ENCODE measurements around the gene C10orf95. TPM values are rescaled to one million over a fixed set of nuclear protein-coding genes. Genes with fewer than 3 reads are reported as not detected.

The C10orf95 gene
- total and polyA plus RNA-seq, 2 experiments from 2014 or later, result 0.69 to 1.1 TPM

- Histone ChIP-seq H3K27ac (ENCODE audit: low read depth) (no peak overlapping the region), H3K9me2 (ENCODE audit: insufficient read depth) (no peaks in the 10 kb centered on the region), H3K4me3 (no peak overlapping the region), H3K36me3 (ENCODE audit: insufficient read depth) (no peaks in the 10 kb centered on the region), H3K4me2 (no peak overlapping the region), H2AFZ (no peak overlapping the region), H3F3A (replicated peaks; ENCODE audit: low read depth) (no peaks in the 10 kb centered on the region), H4K20me1 (replicated peaks; ENCODE audit: insufficient read depth) (no peaks in the 10 kb centered on the region; the same call in 1 of the 2 replicates), H3K79me2 (replicated peaks; ENCODE audit: insufficient read depth) (no peaks in the 10 kb centered on the region), H3K4me1 (ENCODE audit: insufficient read depth) (peaks cover 16% of the 10 kb centered on the region; the same call in 1 of the 2 replicates), H3K27me3 (ENCODE audit: insufficient read depth) (peaks cover 56% of the 10 kb centered on the region)
- H3K36me3 Mint-ChIP-seq (ENCODE audit: low read depth), result no peaks in the 10 kb centered on the region; the same call in 2 of the 3 replicates
- peaks cover 21% of the 10 kb centered on the region for H3K4me1 Mint-ChIP-seq
- no peak for DNase-seq (ENCODE audit: low spot score)
- no peak for ATAC-seq
- H3K9me3 Mint-ChIP-seq, result no peaks in the 10 kb centered on the region
- no peak overlapping the region for H3K27ac Mint-ChIP-seq
- H3K27me3 Mint-ChIP-seq (ENCODE audit: insufficient read depth, low read depth, poor library complexity), result peaks cover 47% of the 10 kb centered on the region
- TF ChIP-seq ZNF331 (CRISPR knock-in tag; IDR thresholded peaks at IDR 0.05; ENCODE audit: low read depth), result no peak
- no peak for TF ChIP-seq NANOG (IDR thresholded peaks at IDR 0.05; ENCODE audit: borderline replicate concordance)
- no peak for TF ChIP-seq EZH2phosphoT487 (IDR thresholded peaks at IDR 0.05; ENCODE audit: unreplicated experiment)
- no peak for TF ChIP-seq JUNB (IDR thresholded peaks at IDR 0.05; ENCODE audit: unreplicated experiment)
- TF ChIP-seq CREB1 (CRISPR knock-in tag; IDR thresholded peaks at IDR 0.05; ENCODE audit: low read depth), result no peak
- no peak for TF ChIP-seq ZNF462 (CRISPR knock-in tag; IDR thresholded peaks at IDR 0.05)
- no peak for TF ChIP-seq CTCF (conservative IDR thresholded peaks at IDR 0.05; ENCODE audit: low read depth in 2 of 2)
- no peak for TF ChIP-seq REST (IDR thresholded peaks at IDR 0.05; ENCODE audit: unreplicated experiment)
- no peak for TF ChIP-seq ETS1 (IDR thresholded peaks at IDR 0.05)
- no peak for TF ChIP-seq STAT1 (IDR thresholded peaks at IDR 0.05; ENCODE audit: unreplicated experiment)
- TF ChIP-seq ZNF114 (CRISPR knock-in tag; IDR thresholded peaks at IDR 0.05), result no peak
- no peak for TF ChIP-seq POLR2AphosphoS5 (IDR thresholded peaks at IDR 0.05; ENCODE audit: low read depth)
- no peak for TF ChIP-seq EZH2 (IDR thresholded peaks at IDR 0.05; ENCODE audit: low read depth, unreplicated experiment)
- no peak overlapping the region for H3K4me3 Mint-ChIP-seq
Observed at GRCh38 chr10:102437515-102437914, 13.8 kb downstream of the C10orf95 start.
